BJ (cell line): ENCODE results near the gene CD59. TPM values are rescaled to one million over a fixed set of nuclear protein-coding genes. Genes with fewer than 3 reads are reported as not detected.

Experiments used
- CTCF ChIA-PET: fragments of 350-600 bp; formaldehyde crosslinking; extraction: SDS; loops from one replicate; lab custom pipeline; 2021; ENCODE audit warnings: antibody characterized with exemption, inconsistent platforms; lab: Yijun Ruan, JAX
- POLR2A ChIA-PET: fragments of 300-600 bp; sonication (Branson Sonifier 250); formaldehyde crosslinking; extraction: SDS; loops from one replicate; lab custom pipeline; 2021; ENCODE audit warnings: antibody characterized with exemption; lab: Charles Lee
- DNase-seq: peaks from one replicate; pipeline ENCODE4 v3.0.0-alpha.2; 2011; ENCODE audit warnings: low read depth
- H3K27me3 ChIP-seq: 2 replicates; pipeline ENCODE4 v1.6.0; 2011; ENCODE audit warnings: low read length; ENCODE audit not compliant: control insufficient read depth, insufficient read depth
- H3K36me3 ChIP-seq: 2 replicates; pipeline ENCODE4 v1.5.1; 2011; ENCODE audit warnings: low read length; ENCODE audit not compliant: control insufficient read depth, insufficient read depth
- H3K4me3 ChIP-seq: 2 replicates; pipeline ENCODE4 v1.5.1; 2011; ENCODE audit warnings: low read depth, mild to moderate bottlenecking, control low read depth, low read length
- CTCF ChIP-seq: IDR thresholded peaks from 2 replicates; pipeline ENCODE4 v1.5.1; 2011; ENCODE audit warnings: low read depth, mild to moderate bottlenecking, control low read depth, inconsistent platforms, low read length, moderate library complexity; ENCODE audit not compliant: insufficient read depth
- polyA plus RNA-seq: library from polyadenylated mRNA; depleted of rRNA; stranded (reverse); fragments of >200 nt; gene quantifications from 2 replicates; pipeline ENCODE4 v1.2.3, GENCODE V29; 2011

CD59 gene
- polyA plus RNA-seq, 1 experiment, result 1,025 TPM

- Histone ChIP-seq H3K36me3 (no peaks in the 10 kb centered on the region; the same call in 1 of the 2 replicates), H3K4me3 (peak overlapping the region; percentile 85), H3K27me3 (no peaks in the 10 kb centered on the region)
- CTCF ChIA-PET, result interaction anchor here (0.7 to 0.9 kb wide), 5 partner anchors 10 to 1412 kb away, joined by 3 to 5 read pairs (median 4); no protein-coding TSS in a partner anchor
- no peak for DNase-seq
- POLR2A ChIA-PET, result no interaction called here
- no peak for TF ChIP-seq CTCF
Observed at GRCh38 chr11:33735271-33736147, 714 bp downstream of the CD59 start.

- H3K36me3 ChIP-seq, result no peaks in the 10 kb centered on the region; the same call in 1 of the 2 replicates
- H3K27me3 ChIP-seq, result no peaks in the 10 kb centered on the region
- CTCF ChIA-PET, result interaction anchor here (0.7 to 1.5 kb wide), 3 partner anchors 8 to 35 kb away, joined by 3 to 6 read pairs (median 4); no protein-coding TSS in a partner anchor
- POLR2A ChIA-PET, result interaction anchor here (0.7 kb wide), 1 partner anchor 322 kb away, joined by 5 read pairs; no protein-coding TSS in a partner anchor
- DNase-seq, result no peak
- TF ChIP-seq CTCF, result no peak
- peak overlapping the region; percentile 85 for H3K4me3 ChIP-seq
Observed at GRCh38 chr11:33734441-33735270, 1.6 kb downstream of the CD59 start.

DNA sequence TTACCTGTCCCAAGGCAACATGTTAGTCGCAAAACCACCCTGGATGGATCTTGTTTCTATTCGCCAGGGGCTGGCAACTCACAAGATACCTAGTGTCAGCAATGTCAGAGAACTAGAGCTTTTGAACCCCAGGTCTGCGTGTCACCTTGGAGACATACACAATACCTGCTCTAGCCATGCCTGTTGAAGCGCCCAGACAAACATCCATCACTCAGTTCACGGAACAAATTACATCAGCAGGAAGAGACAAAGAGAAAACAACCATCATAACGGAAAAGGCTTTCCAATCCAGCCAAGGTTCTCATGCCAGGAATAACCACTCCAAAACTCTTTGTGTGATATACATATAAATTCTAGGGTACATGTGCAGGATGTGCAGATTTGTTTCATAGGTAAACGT is 2.2 kb downstream of the CD59 start:
- ChIA-PET CTCF (interaction anchor here (0.7 to 1.5 kb wide), 4 partner anchors 9 to 164 kb away, joined by 3 to 6 read pairs (median 4); no protein-coding TSS in a partner anchor), POLR2A (no interaction called here)
- no peak for TF ChIP-seq CTCF
- no peak for DNase-seq
- H3K36me3 ChIP-seq, result no peaks in the 10 kb centered on the region; the same call in 1 of the 2 replicates
- H3K27me3 ChIP-seq, result no peaks in the 10 kb centered on the region
- H3K4me3 ChIP-seq, result peak overlapping the region; percentile 85

DNA sequence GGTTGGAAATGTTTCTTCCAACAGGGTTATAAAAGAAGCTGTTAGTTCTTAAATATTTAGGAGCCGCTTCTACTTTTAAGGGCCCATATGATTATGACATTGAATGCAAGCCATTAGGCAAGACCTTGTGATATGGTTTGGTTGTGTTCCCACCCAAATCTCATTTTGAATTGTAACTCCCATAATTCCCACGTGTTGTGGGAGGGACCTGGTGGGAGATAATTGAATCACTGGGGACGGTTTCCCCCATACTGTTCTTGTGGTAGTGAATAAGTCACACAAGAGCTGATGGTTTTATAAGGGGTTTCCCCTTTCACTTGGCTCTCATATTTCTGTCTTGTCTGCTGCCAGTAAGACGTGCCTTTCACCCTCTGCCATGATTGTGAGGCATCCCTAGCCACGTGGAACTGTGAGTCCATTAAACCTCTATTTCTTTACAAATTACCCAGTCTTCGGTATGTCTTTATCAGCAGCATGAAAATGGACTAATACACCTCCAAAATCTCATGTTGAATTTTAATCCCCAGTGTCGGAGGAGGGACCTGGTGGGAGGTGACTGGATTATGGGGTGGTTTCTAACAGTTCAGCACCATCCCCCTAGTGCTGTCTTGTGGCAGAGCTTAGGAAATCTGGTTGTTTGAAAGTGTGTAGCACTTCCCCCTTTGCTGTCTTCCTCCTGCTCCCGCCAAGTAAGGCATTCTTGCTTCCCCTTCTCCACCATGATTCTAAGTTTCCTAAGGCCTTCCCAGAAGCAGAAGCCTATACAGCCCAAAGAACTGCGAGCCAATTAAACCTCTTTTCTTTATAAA is 4.3 kb downstream of the CD59 start:
- H3K27me3 ChIP-seq, result no peaks in the 10 kb centered on the region
- DNase-seq, result no peak
- TF ChIP-seq CTCF, result no peak
- no peak overlapping the region for H3K4me3 ChIP-seq
- CTCF ChIA-PET, result interaction anchor here (0.8 kb wide), 1 partner anchor 16 kb away, joined by 4 read pairs; no protein-coding TSS in a partner anchor
- H3K36me3 ChIP-seq, result no peaks in the 10 kb centered on the region; the same call in 1 of the 2 replicates
- POLR2A ChIA-PET, result no interaction called here
